ENCODE data around the gene IGSF9B.

The IGSF9B gene

GRCh38 chr11:133953999-133954398 lies 2.8 kb downstream of the IGSF9B start:
- DNase-seq: no peak

GRCh38 chr11:133953547-133953946 lies 3.2 kb downstream of the IGSF9B start:
- DNase-seq: no peak

GRCh38 chr11:133952199-133953190 lies 4.3 kb downstream of the IGSF9B start:
- DNase-seq: no peak

GRCh38 chr11:133951327-133952198 lies 5.2 kb downstream of the IGSF9B start:
- no peak for DNase-seq

GRCh38 chr11:133950874-133951326 lies 5.9 kb downstream of the IGSF9B start:
- DNase-seq: no peak

GRCh38 chr11:133950421-133950820 lies 6.3 kb downstream of the IGSF9B start:
- no peak for DNase-seq

- no peak for DNase-seq
Measured at GRCh38 chr11:133949129-133949528, 7.6 kb downstream of the IGSF9B start.

GRCh38 chr11:133948711-133949110 lies 8.1 kb downstream of the IGSF9B start:
- no peak for DNase-seq

- DNase-seq: peak; percentile 74 to 75
Measured at GRCh38 chr11:133947321-133947756, 9.4 kb downstream of the IGSF9B start.

GRCh38 chr11:133946541-133947318 lies 10.0 kb downstream of the IGSF9B start:
- DNase-seq: peak in 1 of 2 experiments; percentile 16

GRCh38 chr11:133946051-133946450 lies 10.7 kb downstream of the IGSF9B start:
- no peak for DNase-seq

GRCh38 chr11:133945087-133945974 lies 11.4 kb downstream of the IGSF9B start:
- no peak for DNase-seq

GRCh38 chr11:133943950-133944698 lies 12.6 kb downstream of the IGSF9B start:
- DNase-seq: no peak

GRCh38 chr11:133942577-133942976 lies 14.2 kb downstream of the IGSF9B start:
- no peak for DNase-seq

- no peak for DNase-seq
Measured at GRCh38 chr11:133941546-133941945, 15.2 kb downstream of the IGSF9B start.

GRCh38 chr11:133940034-133940433 lies 16.7 kb downstream of the IGSF9B start:
- no peak for DNase-seq

- no peak for DNase-seq
Measured at GRCh38 chr11:133939558-133939957, 17.2 kb downstream of the IGSF9B start.

GRCh38 chr11:133938166-133938565 lies 18.6 kb downstream of the IGSF9B start:
- DNase-seq: no peak

- DNase-seq: no peak
Measured at GRCh38 chr11:133937468-133937867, 19.3 kb downstream of the IGSF9B start.

- no peak for DNase-seq
Measured at GRCh38 chr11:133937015-133937414, 19.8 kb downstream of the IGSF9B start.

- DNase-seq: no peak
Measured at GRCh38 chr11:133936592-133936991, 20.2 kb downstream of the IGSF9B start.

Data from SHP77 (cell line).